ENCODE data around the gene TOX2. TPM values are rescaled to one million over a fixed set of nuclear protein-coding genes. Genes with fewer than 3 reads are reported as not detected.

TOX2 gene
- total and polyA plus RNA-seq, 2 of the 4 experiments (the other 2 are of a cell fraction): 1.3 to 17.5 TPM

- H3K14ac ChIP-seq (replicated peaks; ENCODE audit: low read depth, low read length): peak overlapping the region; percentile 90
- peak overlapping the region; percentile 89 for H3K4me2 ChIP-seq (ENCODE audit: low read depth, low read length)
- peaks cover 7% of the 10 kb centered on the region for H3K4me1 ChIP-seq (ENCODE audit: control insufficient read depth, insufficient read depth, low read length)
- H3K36me3 ChIP-seq (ENCODE audit: control insufficient read depth, insufficient read depth, low read length): no peaks in the 10 kb centered on the region
- H4K91ac ChIP-seq (ENCODE audit: insufficient read depth, low read depth, low read length): peak overlapping the region; percentile 84
- peak overlapping the region; percentile 38 for H3K56ac ChIP-seq (ENCODE audit: extremely low read depth, insufficient read depth, low read length)
- H3K4ac ChIP-seq (ENCODE audit: low read depth, low read length): peak overlapping the region; percentile 90
- ChIA-PET POLR2A (ENCODE audit: unreplicated experiment) (no interaction called here), CTCF (no interaction called here)
- H2BK15ac ChIP-seq (ENCODE audit: low read depth, low read length): peak overlapping the region; percentile 12; the same call in 2 of the 3 replicates
- H3K79me1 ChIP-seq (ENCODE audit: low read depth in 1 of 2, low read length in 2 of 2): peaks cover 27 to 50% of the 10 kb centered on the region in 2 experiments
- BruUV-seq (replicated peaks): no TSS peak
- H3K23ac ChIP-seq (ENCODE audit: low read depth, low read length): peak overlapping the region; percentile 97
- peak overlapping the region; percentile 86 for H2AFZ ChIP-seq (replicated peaks; ENCODE audit: low read length, poor library complexity)
- peaks cover 32% of the 10 kb centered on the region for H4K20me1 ChIP-seq (ENCODE audit: insufficient read depth, low read length)
- H3K9ac ChIP-seq (ENCODE audit: low read depth, low read length): peak overlapping the region; percentile 64
- H2BK5ac ChIP-seq (ENCODE audit: low read depth, low read length, poor library complexity, severe bottlenecking): peak overlapping the region; percentile 61
- ATAC-seq (ENCODE audit: low read depth) (peak; percentile 22), DNase-seq (peak; percentile 23)
- H3K4me3 ChIP-seq (ENCODE audit: insufficient read depth, low read depth, low read length): peak overlapping the region; percentile 56
- no peak for TF ChIP-seq SMC3 (IDR thresholded peaks at IDR 0.05; ENCODE audit: low read depth, low read length)
- H3K27ac ChIP-seq (ENCODE audit: insufficient read depth, low read length): peak overlapping the region; percentile 89
- H3K18ac ChIP-seq (ENCODE audit: low read depth, low read length): peak overlapping the region; percentile 36
- dilution Hi-C loops (cut with HindIII; ENCODE audit: low sequenced_read_pairs, unreplicated experiment): no loop called here
- H2AK9ac ChIP-seq (replicated peaks; ENCODE audit: low read depth, low read length, poor library complexity): peak overlapping the region; percentile 63
- peak overlapping the region; percentile 60 for H2BK120ac ChIP-seq (ENCODE audit: low read depth, low read length)
- H3K9me3 ChIP-seq (ENCODE audit: control insufficient read depth, insufficient read depth, low read length): peaks cover 8% of the 10 kb centered on the region
- intact Hi-C loops (cut with micrococcal nuclease): loop anchor here (2.0 to 5.0 kb wide), 3 partner anchors 23 to 165 kb away; no protein-coding TSS in a partner anchor
- peak overlapping the region; percentile 76; the same call in 1 of the 2 replicates for H2BK20ac ChIP-seq (ENCODE audit: low read depth, low read length)
- no peaks in the 10 kb centered on the region for H3K27me3 ChIP-seq (ENCODE audit: control insufficient read depth, insufficient read depth, low read length)
- peak overlapping the region; percentile 96 for H2AK5ac ChIP-seq (ENCODE audit: low read depth, low read length)
- peak overlapping the region; percentile 47 to 52; a peak in 3 of 4 replicates for H4K8ac ChIP-seq (ENCODE audit: low read depth in 2 of 2, low read length in 2 of 2)
- peak overlapping the region; percentile 52 for H4K5ac ChIP-seq (ENCODE audit: low read depth, low read length)
- peaks cover 14% of the 10 kb centered on the region for H3K9me1 ChIP-seq (ENCODE audit: insufficient read depth, low read length)
- WGBS, 2 experiments (ENCODE audit: extremely low coverage in 2 of 2, insufficient read length in 1 of 2): 5% methylated on average over 38 of the region's 66 CpGs; no CpG with 5 or more reads in 1 of the 2 experiments
- in situ Hi-C loops (cut with MboI; ENCODE audit: low sequenced_read_pairs): loop anchor here (10.0 kb wide), 1 partner anchor 161 kb away; no protein-coding TSS in a partner anchor
Observed at GRCh38 chr20:43915211-43916072, 790 bp downstream of the TOX2 start.

Measured in IMR-90 (cell line).